ENCODE data around the gene C8B.

Gene C8B

GRCh38 chr1:56983484-56983883 is 17.7 kb upstream of the C8B start:
- Histone ChIP-seq H3K4me1 (ENCODE audit: insufficient read depth, insufficient read length) (peaks cover 2% of the 10 kb centered on the region), H3K9me3 (ENCODE audit: insufficient read depth, low read length) (no peaks in the 10 kb centered on the region), H3K4me3 (ENCODE audit: insufficient read length, low read depth) (no peak overlapping the region), H3K9ac (ENCODE audit: insufficient read length, low read depth) (no peak overlapping the region), H3K36me3 (ENCODE audit: insufficient read depth, insufficient read length, low read length) (no peaks in the 10 kb centered on the region), H3K27me3 (ENCODE audit: insufficient read depth, insufficient read length) (no peaks in the 10 kb centered on the region)
- no peak for DNase-seq (ENCODE audit: low read depth, low spot score)
- no peak for TF ChIP-seq YY1 (IDR thresholded peaks at IDR 0.05; ENCODE audit: insufficient read depth, insufficient read length)
- TF ChIP-seq ZNF274 (IDR thresholded peaks at IDR 0.05; ENCODE audit: low read depth, low read length) = no peak
- no peak for TF ChIP-seq SUZ12 (IDR thresholded peaks at IDR 0.05; ENCODE audit: extremely low read depth, insufficient read depth, insufficient read length)

DNA sequence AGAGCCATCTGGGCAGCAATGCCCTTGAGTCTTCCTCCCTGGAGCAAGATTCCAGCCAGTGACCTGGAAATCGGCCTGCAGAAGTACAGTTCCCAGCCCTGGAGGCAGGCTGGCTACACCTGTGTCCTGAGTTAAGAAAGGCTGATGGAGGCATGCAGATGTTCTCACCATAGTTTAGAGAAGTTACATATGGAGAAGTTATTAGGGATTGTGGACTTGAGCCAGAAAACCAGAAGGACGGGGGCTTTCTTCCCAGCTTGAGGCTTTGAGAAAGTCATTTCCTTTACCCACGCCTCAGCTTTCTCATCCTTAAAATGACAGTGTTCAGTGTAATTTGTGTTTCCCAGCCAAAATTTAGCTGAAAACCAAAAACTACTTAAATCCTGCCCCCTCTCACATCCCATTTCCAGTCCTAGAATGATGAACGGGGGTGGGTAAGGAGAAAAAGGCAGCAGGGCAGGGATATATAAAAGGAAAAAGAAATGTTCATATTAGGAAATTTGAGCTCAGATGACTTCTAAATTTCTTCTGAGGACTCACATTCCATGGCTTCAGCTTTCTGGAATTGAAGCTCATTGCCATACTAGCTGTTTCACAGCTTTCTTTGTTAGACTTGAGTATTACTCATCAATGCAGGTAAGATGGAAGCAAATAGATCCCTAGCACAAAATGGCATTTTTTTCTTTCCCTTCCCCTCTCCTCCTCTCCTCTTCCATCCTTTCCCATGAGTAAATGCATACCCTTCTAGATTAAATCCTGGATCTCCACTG is 14.4 kb upstream of the C8B start:
- H3K36me3 ChIP-seq (ENCODE audit: insufficient read depth, insufficient read length, low read length) = no peaks in the 10 kb centered on the region
- H3K9me3 ChIP-seq (ENCODE audit: insufficient read depth, low read length) = no peaks in the 10 kb centered on the region
- no peak overlapping the region for H3K4me3 ChIP-seq (ENCODE audit: insufficient read length, low read depth)
- TF ChIP-seq SUZ12 (IDR thresholded peaks at IDR 0.05; ENCODE audit: extremely low read depth, insufficient read depth, insufficient read length) (no peak), ZNF274 (IDR thresholded peaks at IDR 0.05; ENCODE audit: low read depth, low read length) (no peak), YY1 (IDR thresholded peaks at IDR 0.05; ENCODE audit: insufficient read depth, insufficient read length) (no peak)
- peaks cover 2% of the 10 kb centered on the region for H3K4me1 ChIP-seq (ENCODE audit: insufficient read depth, insufficient read length)
- no peak overlapping the region for H3K9ac ChIP-seq (ENCODE audit: insufficient read length, low read depth)
- H3K27me3 ChIP-seq (ENCODE audit: insufficient read depth, insufficient read length) = no peaks in the 10 kb centered on the region
- DNase-seq (ENCODE audit: low read depth, low spot score) = no peak

DNA sequence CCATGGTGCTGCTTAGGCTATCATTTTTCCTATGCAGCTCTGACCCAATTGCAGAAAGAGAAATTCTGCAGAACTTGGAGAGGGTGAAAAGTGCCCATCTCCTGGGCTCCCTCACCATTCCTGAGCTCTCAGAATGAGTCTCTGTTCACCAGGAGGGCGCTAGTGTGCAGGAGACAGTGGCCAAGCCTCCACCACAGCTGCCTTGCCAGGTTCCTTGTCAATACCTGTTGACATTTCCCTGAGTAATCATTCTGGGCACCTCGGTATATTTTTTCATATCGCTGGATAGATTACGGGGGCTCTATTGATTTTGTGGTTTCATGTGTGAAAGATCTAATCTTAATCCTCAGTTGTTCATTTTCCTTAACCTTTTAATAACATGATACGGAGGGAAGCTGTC is 13.0 kb upstream of the C8B start:
- Histone ChIP-seq H3K9me3 (ENCODE audit: insufficient read depth, low read length) (no peaks in the 10 kb centered on the region), H3K36me3 (ENCODE audit: insufficient read depth, insufficient read length, low read length) (no peaks in the 10 kb centered on the region), H3K9ac (ENCODE audit: insufficient read length, low read depth) (no peak overlapping the region), H3K4me1 (ENCODE audit: insufficient read depth, insufficient read length) (peaks cover 2% of the 10 kb centered on the region), H3K4me3 (ENCODE audit: insufficient read length, low read depth) (no peak overlapping the region), H3K27me3 (ENCODE audit: insufficient read depth, insufficient read length) (no peaks in the 10 kb centered on the region)
- TF ChIP-seq YY1 (IDR thresholded peaks at IDR 0.05; ENCODE audit: insufficient read depth, insufficient read length) (no peak), ZNF274 (IDR thresholded peaks at IDR 0.05; ENCODE audit: low read depth, low read length) (no peak), SUZ12 (IDR thresholded peaks at IDR 0.05; ENCODE audit: extremely low read depth, insufficient read depth, insufficient read length) (no peak)
- no peak for DNase-seq (ENCODE audit: low read depth, low spot score)

DNA sequence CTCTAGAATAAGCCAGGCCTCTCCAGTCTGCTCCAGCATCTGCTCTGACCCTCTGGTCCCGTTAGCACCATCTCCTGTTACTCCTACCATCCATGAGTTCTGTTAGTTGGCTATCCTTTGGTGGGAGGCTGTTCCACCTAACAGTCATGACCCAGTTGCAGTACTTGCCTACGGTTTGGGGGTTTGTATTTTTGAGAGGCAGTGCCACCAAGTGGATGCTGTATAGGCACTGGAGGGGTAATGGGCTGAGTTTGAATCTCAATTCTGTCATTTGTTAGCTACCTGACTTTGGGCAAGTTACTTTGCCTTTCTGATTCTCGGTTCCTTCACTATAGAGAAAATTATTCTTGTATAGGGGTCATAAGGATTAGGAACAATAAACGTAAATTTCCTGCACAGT is 12.1 kb upstream of the C8B start:
- no peak overlapping the region for H3K9ac ChIP-seq (ENCODE audit: insufficient read length, low read depth)
- TF ChIP-seq ZNF274 (IDR thresholded peaks at IDR 0.05; ENCODE audit: low read depth, low read length) (no peak), SUZ12 (IDR thresholded peaks at IDR 0.05; ENCODE audit: extremely low read depth, insufficient read depth, insufficient read length) (no peak), YY1 (IDR thresholded peaks at IDR 0.05; ENCODE audit: insufficient read depth, insufficient read length) (no peak)
- H3K27me3 ChIP-seq (ENCODE audit: insufficient read depth, insufficient read length) = no peaks in the 10 kb centered on the region

DNA sequence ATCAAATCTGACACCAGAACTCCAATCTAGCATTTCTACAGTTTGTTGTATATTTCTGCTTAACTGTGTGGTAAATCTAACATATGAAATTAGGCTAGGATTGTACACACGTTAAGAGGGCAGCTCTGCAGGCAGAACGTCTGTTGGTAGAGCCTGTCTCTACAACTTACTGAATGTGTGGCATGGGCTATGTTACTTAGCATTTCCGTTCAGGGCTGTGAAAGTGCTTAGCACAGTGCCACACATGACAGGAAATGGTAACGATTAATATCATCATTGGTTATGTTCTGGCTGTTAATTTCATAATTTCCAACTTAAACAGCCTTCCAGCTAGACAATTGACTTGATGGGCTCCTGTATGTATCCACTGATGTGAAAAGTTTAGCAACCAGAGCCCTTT is 9.6 kb upstream of the C8B start:
- DNase-seq (ENCODE audit: low read depth, low spot score) = no peak
- H3K27me3 ChIP-seq (ENCODE audit: insufficient read depth, insufficient read length) = peaks cover 3% of the 10 kb centered on the region
- H3K36me3 ChIP-seq (ENCODE audit: insufficient read depth, insufficient read length, low read length) = no peaks in the 10 kb centered on the region
- no peaks in the 10 kb centered on the region for H3K9me3 ChIP-seq (ENCODE audit: insufficient read depth, low read length)
- no peak overlapping the region for H3K4me3 ChIP-seq (ENCODE audit: insufficient read length, low read depth)
- no peak for TF ChIP-seq ZNF274 (IDR thresholded peaks at IDR 0.05; ENCODE audit: low read depth, low read length)
- TF ChIP-seq YY1 (IDR thresholded peaks at IDR 0.05; ENCODE audit: insufficient read depth, insufficient read length) = no peak
- no peak for TF ChIP-seq SUZ12 (IDR thresholded peaks at IDR 0.05; ENCODE audit: extremely low read depth, insufficient read depth, insufficient read length)
- H3K4me1 ChIP-seq (ENCODE audit: insufficient read depth, insufficient read length) = peaks cover 2% of the 10 kb centered on the region
- H3K9ac ChIP-seq (ENCODE audit: insufficient read length, low read depth) = no peak overlapping the region

More for the DNA sequence above, 12.1 kb upstream of the C8B start:
- no peak for DNase-seq (ENCODE audit: low read depth, low spot score)
- Histone ChIP-seq H3K4me3 (ENCODE audit: insufficient read length, low read depth) (no peak overlapping the region), H3K36me3 (ENCODE audit: insufficient read depth, insufficient read length, low read length) (no peaks in the 10 kb centered on the region), H3K9me3 (ENCODE audit: insufficient read depth, low read length) (no peaks in the 10 kb centered on the region), H3K4me1 (ENCODE audit: insufficient read depth, insufficient read length) (peaks cover 2% of the 10 kb centered on the region)

- Histone ChIP-seq H3K9me3 (ENCODE audit: insufficient read depth, low read length) (no peaks in the 10 kb centered on the region), H3K9ac (ENCODE audit: insufficient read length, low read depth) (no peak overlapping the region), H3K4me3 (ENCODE audit: insufficient read length, low read depth) (no peak overlapping the region), H3K4me1 (ENCODE audit: insufficient read depth, insufficient read length) (no peaks in the 10 kb centered on the region), H3K27me3 (ENCODE audit: insufficient read depth, insufficient read length) (peaks cover 3% of the 10 kb centered on the region), H3K36me3 (ENCODE audit: insufficient read depth, insufficient read length, low read length) (no peaks in the 10 kb centered on the region)
- no peak for DNase-seq (ENCODE audit: low read depth, low spot score)
- TF ChIP-seq SUZ12 (IDR thresholded peaks at IDR 0.05; ENCODE audit: extremely low read depth, insufficient read depth, insufficient read length) (no peak), ZNF274 (IDR thresholded peaks at IDR 0.05; ENCODE audit: low read depth, low read length) (no peak), YY1 (IDR thresholded peaks at IDR 0.05; ENCODE audit: insufficient read depth, insufficient read length) (no peak)
These were observed 8.3 kb upstream of the C8B start for GRCh38 chr1:56973923-56974742.

DNA sequence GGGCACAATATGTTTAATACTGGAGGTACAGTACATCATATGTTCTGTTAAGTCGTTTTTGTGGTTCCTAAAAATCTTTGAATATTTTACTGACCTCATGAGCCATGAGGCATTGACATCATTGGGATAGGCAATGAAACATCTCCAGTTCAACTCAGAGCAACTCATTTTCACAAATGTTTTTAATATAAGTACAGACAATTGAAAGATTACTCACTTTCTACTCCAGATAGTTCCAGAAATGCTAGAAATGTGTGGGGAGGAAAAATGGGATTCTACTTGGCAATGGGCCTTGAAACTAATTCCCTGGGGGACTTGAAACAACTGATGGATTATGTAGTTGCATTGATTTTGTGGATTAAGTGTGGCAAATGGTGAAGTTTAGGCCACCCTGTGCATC is 7.2 kb upstream of the C8B start:
- Histone ChIP-seq H3K9ac (ENCODE audit: insufficient read length, low read depth) (no peak overlapping the region), H3K9me3 (ENCODE audit: insufficient read depth, low read length) (no peaks in the 10 kb centered on the region), H3K4me3 (ENCODE audit: insufficient read length, low read depth) (no peak overlapping the region), H3K27me3 (ENCODE audit: insufficient read depth, insufficient read length) (peaks cover 3% of the 10 kb centered on the region), H3K4me1 (ENCODE audit: insufficient read depth, insufficient read length) (no peaks in the 10 kb centered on the region), H3K36me3 (ENCODE audit: insufficient read depth, insufficient read length, low read length) (no peaks in the 10 kb centered on the region)
- no peak for DNase-seq (ENCODE audit: low read depth, low spot score)
- TF ChIP-seq ZNF274 (IDR thresholded peaks at IDR 0.05; ENCODE audit: low read depth, low read length) (no peak), YY1 (IDR thresholded peaks at IDR 0.05; ENCODE audit: insufficient read depth, insufficient read length) (no peak), SUZ12 (IDR thresholded peaks at IDR 0.05; ENCODE audit: extremely low read depth, insufficient read depth, insufficient read length) (no peak)
